ENCODE measurements around the gene RAET1G. TPM values are rescaled to one million over a fixed set of nuclear protein-coding genes. Genes with fewer than 3 reads are reported as not detected.

The RAET1G gene
- total and polyA plus RNA-seq, 11 donors = 0.22 to 1.9 (median 0.25) TPM; not detected in 8

GRCh38 chr6:149888093-149888492, 34.8 kb downstream of the RAET1G start:
- no peaks in the 10 kb centered on the region for H3K36me3 ChIP-seq
- no peak for TF ChIP-seq POLR2A (IDR thresholded peaks at IDR 0.05)
- TF ChIP-seq CTCF (IDR thresholded peaks at IDR 0.05) = no peak
- H3K27me3 ChIP-seq = no peaks in the 10 kb centered on the region
- ATAC-seq (no peak), DNase-seq (no peak)
- H3K9me3 ChIP-seq = no peaks in the 10 kb centered on the region
- no peak overlapping the region for H3K27ac ChIP-seq
- no peaks in the 10 kb centered on the region for H3K4me1 ChIP-seq
- H3K4me3 ChIP-seq = no peak overlapping the region
- intact Hi-C loops (cut with DNase I) = no loop called here
- WGBS, 4 donors = 70 to 91% (median 80%) methylated on average over 8 to 9 of the region's 9 CpGs

GRCh38 chr6:149887343-149887742, 35.6 kb downstream of the RAET1G start:
- TF ChIP-seq CTCF (IDR thresholded peaks at IDR 0.05) (no peak), POLR2A (IDR thresholded peaks at IDR 0.05) (no peak)
- no peak overlapping the region for H3K27ac ChIP-seq

GRCh38 chr6:149885888-149886287, 37.0 kb downstream of the RAET1G start:
- Histone ChIP-seq H3K36me3 (no peaks in the 10 kb centered on the region), H3K9me3 (no peaks in the 10 kb centered on the region), H3K27ac (no peak overlapping the region), H3K4me3 (no peak overlapping the region), H3K4me1 (no peaks in the 10 kb centered on the region), H3K27me3 (no peaks in the 10 kb centered on the region)
- DNase-seq = no peak
- intact Hi-C loops (cut with DNase I) = no loop called here
- 88 to 94% (median 91%) methylated on average over 3 of the region's 3 CpGs for WGBS, 4 donors
- no peak for ATAC-seq
- TF ChIP-seq CTCF (IDR thresholded peaks at IDR 0.05) = no peak
- no peak for TF ChIP-seq POLR2A (IDR thresholded peaks at IDR 0.05)

More at GRCh38 chr6:149887343-149887742, 35.6 kb downstream of the RAET1G start:
- Histone ChIP-seq H3K36me3 (no peaks in the 10 kb centered on the region), H3K4me1 (no peaks in the 10 kb centered on the region), H3K9me3 (no peaks in the 10 kb centered on the region), H3K4me3 (no peak overlapping the region), H3K27me3 (no peaks in the 10 kb centered on the region)
- no peak for DNase-seq
- no peak for ATAC-seq
- intact Hi-C loops (cut with DNase I) = no loop called here
- WGBS, 4 donors = 63 to 77% (median 75%) methylated on average over 3 of the region's 3 CpGs

GRCh38 chr6:149884617-149885016, 38.3 kb downstream of the RAET1G start:
- intact Hi-C loops (cut with DNase I) = no loop called here
- Histone ChIP-seq H3K27ac (no peak overlapping the region), H3K9me3 (no peaks in the 10 kb centered on the region), H3K4me1 (no peaks in the 10 kb centered on the region), H3K36me3 (no peaks in the 10 kb centered on the region), H3K27me3 (no peaks in the 10 kb centered on the region), H3K4me3 (no peak overlapping the region)
- ATAC-seq = no peak
- WGBS, 4 donors = 70 to 84% (median 79%) methylated on average over 7 of the region's 7 CpGs
- TF ChIP-seq POLR2A (IDR thresholded peaks at IDR 0.05) = no peak
- no peak for TF ChIP-seq CTCF (IDR thresholded peaks at IDR 0.05)
- DNase-seq = no peak
